ENCODE measurements around the gene RGSL1. TPM values are rescaled to one million over a fixed set of nuclear protein-coding genes. Genes with fewer than 3 reads are reported as not detected.

RGSL1 gene
- total RNA-seq, 1 experiment from 2014 or later: not detected

DNA sequence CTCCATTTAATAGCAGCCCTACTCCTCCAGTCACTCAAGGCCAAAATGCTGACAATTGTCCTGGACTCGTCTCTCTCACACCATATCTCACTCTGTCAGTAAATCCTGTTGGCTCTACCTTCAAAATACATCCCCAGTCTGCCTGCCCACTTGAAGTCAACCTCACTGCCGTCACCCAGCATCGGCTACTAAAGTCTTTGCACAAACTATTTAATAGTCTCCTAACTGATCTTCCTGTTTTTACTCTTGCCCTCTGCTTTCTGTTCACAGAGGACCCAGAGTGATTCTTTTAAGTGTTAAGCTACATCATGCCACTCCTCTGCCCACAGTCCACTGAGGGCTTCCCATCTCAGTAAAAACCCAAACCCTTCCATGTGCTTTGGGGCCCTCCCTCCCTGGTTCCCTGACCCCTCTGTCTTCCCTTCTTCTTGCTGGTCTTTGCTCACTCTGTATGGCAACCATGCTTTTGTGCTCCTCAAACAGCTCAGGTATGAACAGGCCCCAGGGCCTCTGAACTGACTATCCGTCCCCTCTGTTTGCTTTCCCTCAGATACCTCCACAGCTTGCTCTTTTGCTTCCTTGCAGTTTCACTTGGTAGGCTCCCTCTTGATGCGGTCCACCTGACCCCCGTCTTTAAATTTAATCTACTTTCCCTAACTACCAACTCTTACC lies 120.1 kb downstream of the RGSL1 start:
- BruUV-seq (replicated peaks): no TSS peak
- in situ Hi-C loops (cut with HindIII; ENCODE audit: low pct_unique_long_range_greater_than_20kb, low sequenced_read_pairs): no loop called here
- Histone ChIP-seq H3K27ac (ENCODE audit: low read length) (no peak overlapping the region), H3K4me3 (ENCODE audit: low read depth in 2 of 2, low read length in 2 of 2) (no peak overlapping the region), H3K36me3 (ENCODE audit: control insufficient read depth, insufficient read depth, low read length) (no peaks in the 10 kb centered on the region), H3K9me3 (ENCODE audit: control insufficient read depth, insufficient read depth, low read depth, low read length) (no peaks in the 10 kb centered on the region), H3K4me1 (ENCODE audit: control insufficient read depth, insufficient read depth, low read length) (no peaks in the 10 kb centered on the region), H3K27me3 (ENCODE audit: control insufficient read depth, insufficient read depth, low read length) (no peaks in the 10 kb centered on the region)
- POLR2A ChIA-PET: no interaction called here
- TF ChIP-seq SIN3A (IDR thresholded peaks at IDR 0.05; ENCODE audit: borderline replicate concordance, insufficient read depth, low read depth, low read length) (no peak), TCF7L2 (IDR thresholded peaks at IDR 0.05; ENCODE audit: low read depth, low read length) (no peak), POLR2AphosphoS5 (IDR thresholded peaks at IDR 0.05; ENCODE audit: low read depth, low read length) (no peak)
- TF ChIP-seq, protein P1, sequence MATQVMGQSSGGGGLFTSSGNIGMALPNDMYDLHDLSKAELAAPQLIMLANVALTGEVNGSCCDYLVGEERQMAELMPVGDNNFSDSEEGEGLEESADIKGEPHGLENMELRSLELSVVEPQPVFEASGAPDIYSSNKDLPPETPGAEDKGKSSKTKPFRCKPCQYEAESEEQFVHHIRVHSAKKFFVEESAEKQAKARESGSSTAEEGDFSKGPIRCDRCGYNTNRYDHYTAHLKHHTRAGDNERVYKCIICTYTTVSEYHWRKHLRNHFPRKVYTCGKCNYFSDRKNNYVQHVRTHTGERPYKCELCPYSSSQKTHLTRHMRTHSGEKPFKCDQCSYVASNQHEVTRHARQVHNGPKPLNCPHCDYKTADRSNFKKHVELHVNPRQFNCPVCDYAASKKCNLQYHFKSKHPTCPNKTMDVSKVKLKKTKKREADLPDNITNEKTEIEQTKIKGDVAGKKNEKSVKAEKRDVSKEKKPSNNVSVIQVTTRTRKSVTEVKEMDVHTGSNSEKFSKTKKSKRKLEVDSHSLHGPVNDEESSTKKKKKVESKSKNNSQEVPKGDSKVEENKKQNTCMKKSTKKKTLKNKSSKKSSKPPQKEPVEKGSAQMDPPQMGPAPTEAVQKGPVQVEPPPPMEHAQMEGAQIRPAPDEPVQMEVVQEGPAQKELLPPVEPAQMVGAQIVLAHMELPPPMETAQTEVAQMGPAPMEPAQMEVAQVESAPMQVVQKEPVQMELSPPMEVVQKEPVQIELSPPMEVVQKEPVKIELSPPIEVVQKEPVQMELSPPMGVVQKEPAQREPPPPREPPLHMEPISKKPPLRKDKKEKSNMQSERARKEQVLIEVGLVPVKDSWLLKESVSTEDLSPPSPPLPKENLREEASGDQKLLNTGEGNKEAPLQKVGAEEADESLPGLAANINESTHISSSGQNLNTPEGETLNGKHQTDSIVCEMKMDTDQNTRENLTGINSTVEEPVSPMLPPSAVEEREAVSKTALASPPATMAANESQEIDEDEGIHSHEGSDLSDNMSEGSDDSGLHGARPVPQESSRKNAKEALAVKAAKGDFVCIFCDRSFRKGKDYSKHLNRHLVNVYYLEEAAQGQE (IDR thresholded peaks at IDR 0.05; ENCODE audit: insufficient read depth in 1 of 2, low read depth in 2 of 2, low read length in 1 of 2): no peak
- TF ChIP-seq, protein P2, sequence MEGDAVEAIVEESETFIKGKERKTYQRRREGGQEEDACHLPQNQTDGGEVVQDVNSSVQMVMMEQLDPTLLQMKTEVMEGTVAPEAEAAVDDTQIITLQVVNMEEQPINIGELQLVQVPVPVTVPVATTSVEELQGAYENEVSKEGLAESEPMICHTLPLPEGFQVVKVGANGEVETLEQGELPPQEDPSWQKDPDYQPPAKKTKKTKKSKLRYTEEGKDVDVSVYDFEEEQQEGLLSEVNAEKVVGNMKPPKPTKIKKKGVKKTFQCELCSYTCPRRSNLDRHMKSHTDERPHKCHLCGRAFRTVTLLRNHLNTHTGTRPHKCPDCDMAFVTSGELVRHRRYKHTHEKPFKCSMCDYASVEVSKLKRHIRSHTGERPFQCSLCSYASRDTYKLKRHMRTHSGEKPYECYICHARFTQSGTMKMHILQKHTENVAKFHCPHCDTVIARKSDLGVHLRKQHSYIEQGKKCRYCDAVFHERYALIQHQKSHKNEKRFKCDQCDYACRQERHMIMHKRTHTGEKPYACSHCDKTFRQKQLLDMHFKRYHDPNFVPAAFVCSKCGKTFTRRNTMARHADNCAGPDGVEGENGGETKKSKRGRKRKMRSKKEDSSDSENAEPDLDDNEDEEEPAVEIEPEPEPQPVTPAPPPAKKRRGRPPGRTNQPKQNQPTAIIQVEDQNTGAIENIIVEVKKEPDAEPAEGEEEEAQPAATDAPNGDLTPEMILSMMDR (IDR thresholded peaks at IDR 0.05): no peak
- intact Hi-C loops (cut with micrococcal nuclease; ENCODE audit: unreplicated experiment): no loop called here
- CTCF ChIA-PET: no interaction called here
- ATAC-seq (no peak), DNase-seq (ENCODE audit: low read depth, low spot score) (no peak)

DNA sequence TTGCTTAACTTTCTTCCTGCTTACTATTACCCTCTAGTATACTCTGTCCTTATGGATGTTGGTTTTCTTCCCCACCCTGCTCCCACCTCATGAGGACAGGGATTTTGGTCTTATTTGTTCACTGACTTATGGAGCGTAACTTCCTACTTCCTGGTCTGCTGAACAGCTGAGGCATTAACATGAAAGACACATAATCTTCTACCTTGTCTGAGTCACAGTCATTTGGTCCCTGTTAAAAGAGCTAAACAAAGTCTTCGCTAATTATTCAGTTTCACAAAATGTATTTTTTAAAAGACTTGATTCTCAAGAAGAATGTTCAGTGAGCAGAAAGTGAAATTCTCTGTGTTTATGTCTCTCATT lies 120.6 kb downstream of the RGSL1 start:
- Histone ChIP-seq H3K4me1 (ENCODE audit: control insufficient read depth, insufficient read depth, low read length) (no peaks in the 10 kb centered on the region), H3K27me3 (ENCODE audit: control insufficient read depth, insufficient read depth, low read length) (no peaks in the 10 kb centered on the region), H3K36me3 (ENCODE audit: control insufficient read depth, insufficient read depth, low read length) (no peaks in the 10 kb centered on the region), H3K9me3 (ENCODE audit: control insufficient read depth, insufficient read depth, low read depth, low read length) (no peaks in the 10 kb centered on the region), H3K27ac (ENCODE audit: low read length) (no peak overlapping the region), H3K4me3 (ENCODE audit: low read depth in 2 of 2, low read length in 2 of 2) (no peak overlapping the region)
- ChIA-PET POLR2A (no interaction called here), CTCF (no interaction called here)
- intact Hi-C loops (cut with micrococcal nuclease; ENCODE audit: unreplicated experiment) (no loop called here), in situ Hi-C loops (cut with HindIII; ENCODE audit: low pct_unique_long_range_greater_than_20kb, low sequenced_read_pairs) (no loop called here)
- no TSS peak for BruUV-seq (replicated peaks)
- ATAC-seq (no peak), DNase-seq (ENCODE audit: low read depth, low spot score) (no peak)
- TF ChIP-seq SIN3A (IDR thresholded peaks at IDR 0.05; ENCODE audit: borderline replicate concordance, insufficient read depth, low read depth, low read length) (no peak), TCF7L2 (IDR thresholded peaks at IDR 0.05; ENCODE audit: low read depth, low read length) (no peak), POLR2AphosphoS5 (IDR thresholded peaks at IDR 0.05; ENCODE audit: low read depth, low read length) (no peak)
- TF ChIP-seq, protein P2 (IDR thresholded peaks at IDR 0.05): no peak
- TF ChIP-seq, protein P1 (IDR thresholded peaks at IDR 0.05; ENCODE audit: insufficient read depth in 1 of 2, low read depth in 2 of 2, low read length in 1 of 2): no peak

All from Panc1 (cell line).